Naive B cell (primary cell): ENCODE data around the gene SCRN1. TPM values are rescaled to one million over a fixed set of nuclear protein-coding genes. Genes with fewer than 3 reads are reported as not detected.

Experiments
- ATAC-seq, 2 donors: fragments of 150-1000 bp; cut with Tn5 transposase; 2 replicates each; pipeline ENCODE4 v1.10.0; 2021; ENCODE audit warnings: low read depth in 2 of 2, mild to moderate bottlenecking in 2 of 2, moderate library complexity in 2 of 2
- DNase-seq: peaks from one replicate; pipeline ENCODE4 v3.0.0; 2022
- H3K27ac Mint-ChIP-seq, 6 donors: one replicate each; pipeline ENCODE4 v1.8.0; 2020 to 2022; ENCODE audit warnings: mild to moderate bottlenecking in 6 of 6, mixed read lengths in 6 of 6, moderate library complexity in 5 of 6, inconsistent platforms in 2 of 6
- H3K27me3 Mint-ChIP-seq, 3 donors: one replicate each; pipeline ENCODE4 v1.8.0; 2021 to 2022; ENCODE audit warnings: mixed read lengths in 3 of 3, mild to moderate bottlenecking in 1 of 3
- H3K36me3 Mint-ChIP-seq, 2 donors: one replicate each; pipeline ENCODE4 v1.8.0; 2020 to 2022; ENCODE audit warnings: mixed read lengths in 2 of 2, inconsistent platforms in 1 of 2, mild to moderate bottlenecking in 1 of 2
- H3K4me1 Mint-ChIP-seq, 3 donors: one replicate each; pipeline ENCODE4 v1.8.0; 2020 to 2022; ENCODE audit warnings: mixed read lengths in 3 of 3, inconsistent platforms in 1 of 3, mild to moderate bottlenecking in 1 of 3, moderate library complexity in 1 of 3
- H3K4me3 Mint-ChIP-seq, 8 donors: one replicate each; pipeline ENCODE4 v1.8.0; 2020 to 2022; ENCODE audit warnings: mild to moderate bottlenecking in 8 of 8, mixed read lengths in 8 of 8, moderate library complexity in 8 of 8, inconsistent platforms in 2 of 8
- H3K9me3 Mint-ChIP-seq, 7 donors: one replicate each; pipeline ENCODE4 v1.8.0; 2020 to 2022; ENCODE audit warnings: mixed read lengths in 7 of 7, mild to moderate bottlenecking in 5 of 7, inconsistent platforms in 2 of 7, moderate library complexity in 1 of 7
- polyA plus RNA-seq, 6 donors: library from polyadenylated mRNA; unstranded; fragments of 300-500 nt; fragmentation: Illumina TruSeq; gene quantifications; one replicate each; pipeline ENCODE4 v1.2.3, GENCODE V29; 2021; ENCODE audit warnings: low read depth in 6 of 6

The SCRN1 gene
- polyA plus RNA-seq, 6 donors from 2014 or later = 4.0 to 18.8 (median 14.4) TPM

GRCh38 chr7:29884399-29885272 is 105.0 kb downstream of the SCRN1 start:
- peak; percentile 37 to 55 for ATAC-seq
- H3K27me3 Mint-ChIP-seq = peaks cover 21 to 32% (median 22%) of the 10 kb centered on the region in 3 donors
- H3K9me3 Mint-ChIP-seq = no peaks in the 10 kb centered on the region
- no peaks in the 10 kb centered on the region for H3K36me3 Mint-ChIP-seq
- peaks cover 3 to 4% (median 3%) of the 10 kb centered on the region in 3 donors for H3K4me1 Mint-ChIP-seq
- H3K27ac Mint-ChIP-seq = no peak overlapping the region
- H3K4me3 Mint-ChIP-seq = peak overlapping the region; percentile 9 to 70 (median 60)
- DNase-seq = no peak

GRCh38 chr7:29883462-29884398 is 105.9 kb downstream of the SCRN1 start:
- H3K36me3 Mint-ChIP-seq = no peaks in the 10 kb centered on the region
- no peak for ATAC-seq
- DNase-seq = no peak
- H3K4me1 Mint-ChIP-seq = peaks cover 3 to 6% (median 3%) of the 10 kb centered on the region in 3 donors
- H3K27me3 Mint-ChIP-seq = peaks cover 21 to 33% (median 22%) of the 10 kb centered on the region in 3 donors
- H3K4me3 Mint-ChIP-seq = peak overlapping the region in 5 of 8 donors; percentile 43 to 83 (median 54)
- no peaks in the 10 kb centered on the region for H3K9me3 Mint-ChIP-seq
- H3K27ac Mint-ChIP-seq = peak overlapping the region in 1 of 6 donors; percentile 44

- ATAC-seq = no peak
- Mint-ChIP-seq H3K27me3 (peaks cover 22 to 38% (median 24%) of the 10 kb centered on the region in 3 donors), H3K36me3 (no peaks in the 10 kb centered on the region), H3K9me3 (no peaks in the 10 kb centered on the region), H3K4me1 (peaks cover 3 to 13% (median 11%) of the 10 kb centered on the region in 3 donors), H3K4me3 (peak overlapping the region in 2 of 8 donors; percentile 1 to 22), H3K27ac (no peak overlapping the region)
- DNase-seq = no peak
Observed at GRCh38 chr7:29882481-29882880, 107.1 kb downstream of the SCRN1 start.

- Mint-ChIP-seq H3K4me3 (no peak overlapping the region), H3K36me3 (no peaks in the 10 kb centered on the region), H3K27ac (no peak overlapping the region), H3K27me3 (peaks cover 22 to 34% (median 27%) of the 10 kb centered on the region in 3 donors), H3K9me3 (no peaks in the 10 kb centered on the region), H3K4me1 (peaks cover 3 to 13% (median 11%) of the 10 kb centered on the region in 3 donors)
- no peak for DNase-seq
- no peak for ATAC-seq
Observed at GRCh38 chr7:29881724-29882123, 107.9 kb downstream of the SCRN1 start.

- no peak for ATAC-seq
- Mint-ChIP-seq H3K4me3 (no peak overlapping the region), H3K36me3 (no peaks in the 10 kb centered on the region), H3K9me3 (no peaks in the 10 kb centered on the region), H3K27me3 (peaks cover 22 to 34% (median 23%) of the 10 kb centered on the region in 3 donors), H3K4me1 (peaks cover 3 to 13% (median 11%) of the 10 kb centered on the region in 3 donors), H3K27ac (no peak overlapping the region)
- no peak for DNase-seq
Observed at GRCh38 chr7:29879609-29880008, 110.0 kb downstream of the SCRN1 start.

GRCh38 chr7:29878081-29878688 is 111.4 kb downstream of the SCRN1 start:
- DNase-seq = peak; percentile 18
- peaks cover 1 to 11% (median 10%) of the 10 kb centered on the region in 3 donors for H3K4me1 Mint-ChIP-seq
- H3K36me3 Mint-ChIP-seq = no peaks in the 10 kb centered on the region
- peak in 1 of 2 donors; percentile 32 for ATAC-seq
- no peaks in the 10 kb centered on the region for H3K9me3 Mint-ChIP-seq
- H3K27ac Mint-ChIP-seq = peak overlapping the region in 1 of 6 donors; percentile 17
- H3K4me3 Mint-ChIP-seq = peak overlapping the region in 2 of 8 donors; percentile 35 to 51
- H3K27me3 Mint-ChIP-seq = peaks cover 17 to 32% (median 18%) of the 10 kb centered on the region in 3 donors

- no peak overlapping the region for H3K27ac Mint-ChIP-seq
- ATAC-seq = no peak
- no peak for DNase-seq
- H3K27me3 Mint-ChIP-seq = peaks cover 11 to 25% (median 14%) of the 10 kb centered on the region in 3 donors
- H3K9me3 Mint-ChIP-seq = no peaks in the 10 kb centered on the region
- H3K4me1 Mint-ChIP-seq = peaks cover 0 to 9% (median 7%) of the 10 kb centered on the region in 3 donors
- H3K4me3 Mint-ChIP-seq = no peak overlapping the region
- H3K36me3 Mint-ChIP-seq = no peaks in the 10 kb centered on the region
Observed at GRCh38 chr7:29877196-29877595, 112.4 kb downstream of the SCRN1 start.

GRCh38 chr7:29875741-29876140 is 113.9 kb downstream of the SCRN1 start:
- Mint-ChIP-seq H3K27ac (no peak overlapping the region), H3K4me1 (peaks cover 0 to 9% (median 7%) of the 10 kb centered on the region in 3 donors), H3K4me3 (no peak overlapping the region), H3K9me3 (no peaks in the 10 kb centered on the region), H3K27me3 (peaks cover 6 to 19% (median 10%) of the 10 kb centered on the region in 3 donors), H3K36me3 (no peaks in the 10 kb centered on the region)
- ATAC-seq = no peak
- DNase-seq = no peak

- H3K9me3 Mint-ChIP-seq = no peaks in the 10 kb centered on the region
- H3K4me3 Mint-ChIP-seq = no peak overlapping the region
- no peaks in the 10 kb centered on the region for H3K36me3 Mint-ChIP-seq
- DNase-seq (no peak), ATAC-seq (no peak)
- peaks cover 5 to 26% (median 21%) of the 10 kb centered on the region in 3 donors for H3K27me3 Mint-ChIP-seq
- peaks cover 0 to 8% (median 7%) of the 10 kb centered on the region in 3 donors for H3K4me1 Mint-ChIP-seq
- no peak overlapping the region for H3K27ac Mint-ChIP-seq
Observed at GRCh38 chr7:29873644-29874294, 115.8 kb downstream of the SCRN1 start.

- Mint-ChIP-seq H3K27ac (peak overlapping the region in 1 of 6 donors; percentile 39), H3K9me3 (no peaks in the 10 kb centered on the region), H3K27me3 (peaks cover 6 to 30% (median 29%) of the 10 kb centered on the region in 3 donors), H3K4me3 (no peak overlapping the region), H3K36me3 (no peaks in the 10 kb centered on the region), H3K4me1 (no peaks in the 10 kb centered on the region)
- ATAC-seq = no peak
- no peak for DNase-seq
Observed at GRCh38 chr7:29871787-29872398, 117.7 kb downstream of the SCRN1 start.
